Effector memory CD4-positive, alpha-beta T cell (primary cell): ENCODE data around the gene TMEM181.

Experiments
- DNase-seq, 3 donors: peaks; one replicate each; pipeline ENCODE4 v3.0.0-alpha.2; 2020
- H3K27ac ChIP-seq: 2 replicates; pipeline ENCODE4 v1.7.0; 2013; ENCODE audit warnings: mild to moderate bottlenecking, low read length, moderate library complexity; ENCODE audit not compliant: insufficient read depth, poor library complexity, severe bottlenecking
- H3K27me3 ChIP-seq: replicated peaks from 2 replicates; pipeline ENCODE4 v1.7.0; 2013; ENCODE audit warnings: mild to moderate bottlenecking, low read length; ENCODE audit not compliant: insufficient read depth, control insufficient read depth, poor library complexity, severe bottlenecking
- H3K36me3 ChIP-seq: 2 replicates; pipeline ENCODE4 v1.7.0; 2013; ENCODE audit warnings: mild to moderate bottlenecking, low read length, moderate library complexity; ENCODE audit not compliant: control insufficient read depth, insufficient read depth
- H3K4me1 ChIP-seq: 2 replicates; pipeline ENCODE4 v1.7.0; 2013; ENCODE audit warnings: low read length, mild to moderate bottlenecking; ENCODE audit not compliant: control insufficient read depth, insufficient read depth, poor library complexity, severe bottlenecking
- H3K4me3 ChIP-seq: 2 replicates; pipeline ENCODE4 v1.7.0; 2013; ENCODE audit warnings: low read length, low read depth, mild to moderate bottlenecking; ENCODE audit not compliant: insufficient read depth, poor library complexity, severe bottlenecking
- H3K9me3 ChIP-seq: 2 replicates; pipeline ENCODE4 v1.7.0; 2013; ENCODE audit warnings: mild to moderate bottlenecking, low read length, moderate library complexity; ENCODE audit not compliant: control insufficient read depth

Gene TMEM181

GRCh38 chr6:158570681-158570962 is 10.7 kb downstream of the TMEM181 start:
- DNase-seq, result no peak
- Histone ChIP-seq H3K4me3 (no peak overlapping the region), H3K9me3 (no peaks in the 10 kb centered on the region), H3K27ac (no peak overlapping the region), H3K4me1 (peaks cover 32% of the 10 kb centered on the region), H3K36me3 (peaks cover 16% of the 10 kb centered on the region), H3K27me3 (no peaks in the 10 kb centered on the region)

DNA sequence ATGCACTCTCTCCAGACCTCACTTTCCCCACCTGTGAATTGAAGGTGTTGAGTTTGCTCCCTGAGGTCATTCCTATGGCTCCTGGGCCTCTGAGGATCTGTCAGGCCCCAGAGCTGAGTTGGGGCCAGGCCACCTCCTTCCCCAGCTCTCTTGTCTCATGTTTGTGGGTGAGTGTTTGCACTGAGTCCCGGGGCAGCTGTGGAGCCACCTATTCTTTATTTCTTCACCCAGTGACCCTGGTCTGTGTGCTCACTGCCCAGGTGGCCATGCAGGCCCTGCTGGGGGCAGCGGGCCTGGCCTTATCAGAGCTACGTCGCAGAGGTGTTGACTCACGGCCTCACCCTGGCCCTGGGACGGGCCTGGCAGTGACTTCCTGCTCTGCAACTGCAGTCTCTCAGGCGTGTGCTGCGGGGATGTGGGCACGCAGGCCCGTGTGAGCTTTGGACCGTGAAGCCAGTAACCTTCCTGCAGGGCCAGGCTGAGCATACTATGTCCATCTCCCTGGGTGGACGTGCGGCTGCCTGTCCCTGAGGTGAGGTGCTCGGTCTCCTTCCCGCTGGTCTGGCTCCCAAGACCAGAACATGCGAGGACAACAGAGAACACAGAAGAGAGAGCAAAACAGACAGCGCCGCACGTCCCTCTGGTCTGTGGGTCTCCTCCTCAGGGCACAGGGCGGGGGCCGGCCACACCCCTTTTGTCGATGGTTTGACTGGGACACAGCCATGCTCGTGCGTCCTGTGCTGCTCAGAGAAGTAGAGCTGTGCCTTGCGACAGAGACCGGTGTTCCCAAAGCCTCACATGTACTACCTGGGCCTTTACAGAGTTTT is 12.1 kb downstream of the TMEM181 start:
- no peak for DNase-seq
- Histone ChIP-seq H3K27ac (no peak overlapping the region), H3K27me3 (no peaks in the 10 kb centered on the region), H3K4me3 (no peak overlapping the region), H3K36me3 (peaks cover 18% of the 10 kb centered on the region), H3K4me1 (peaks cover 28% of the 10 kb centered on the region), H3K9me3 (no peaks in the 10 kb centered on the region)

DNA sequence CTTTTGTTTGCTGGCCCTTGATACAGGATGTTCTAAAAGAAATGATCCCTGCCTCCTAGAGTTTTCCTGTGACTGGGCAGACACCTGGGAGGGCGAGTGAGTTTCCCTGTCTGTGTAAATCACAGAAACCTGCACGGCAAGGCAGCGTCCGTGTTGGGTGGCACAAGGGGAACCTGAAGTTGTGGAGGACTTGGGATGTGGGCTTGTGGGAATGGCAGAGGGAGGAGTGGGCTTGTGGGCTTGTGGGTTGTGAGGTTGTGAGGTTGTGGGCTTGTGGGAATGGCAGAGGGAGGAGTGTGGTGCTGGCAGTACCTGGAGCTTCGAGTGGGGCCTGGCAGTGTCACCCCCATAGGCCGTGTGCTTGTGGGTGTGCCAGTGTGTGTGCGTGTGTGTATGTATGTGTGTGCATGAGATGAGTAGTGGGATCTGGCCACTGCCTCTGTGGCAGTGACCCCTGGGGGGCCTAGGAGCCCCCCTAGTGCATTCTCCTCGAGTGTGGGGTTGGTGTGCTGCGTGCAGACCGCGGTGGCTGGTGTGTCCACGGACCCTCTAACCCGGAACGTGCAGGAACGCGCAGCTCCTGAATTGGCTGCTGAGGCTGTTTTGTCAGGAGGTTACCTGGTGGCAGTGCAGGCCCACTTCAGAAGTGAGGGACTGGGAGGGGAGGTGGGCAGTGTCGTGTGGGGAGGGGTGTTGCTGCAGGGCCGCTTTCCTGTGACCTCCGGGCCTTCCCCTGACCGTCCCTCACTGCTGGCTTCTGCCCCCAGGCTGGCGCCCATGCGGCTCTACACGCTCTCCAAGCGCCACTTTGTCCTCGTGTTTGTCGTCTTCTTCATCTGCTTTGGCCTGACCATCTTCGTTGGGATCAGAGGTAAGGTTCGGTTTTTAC is 13.0 kb downstream of the TMEM181 start:
- H3K27me3 ChIP-seq, result no peaks in the 10 kb centered on the region
- H3K4me1 ChIP-seq, result peaks cover 20% of the 10 kb centered on the region
- no peak overlapping the region for H3K27ac ChIP-seq

GRCh38 chr6:158573542-158573931 is 13.6 kb downstream of the TMEM181 start:
- H3K9me3 ChIP-seq, result no peaks in the 10 kb centered on the region
- H3K27me3 ChIP-seq, result no peaks in the 10 kb centered on the region
- peaks cover 13% of the 10 kb centered on the region for H3K4me1 ChIP-seq
- H3K27ac ChIP-seq, result no peak overlapping the region
- H3K36me3 ChIP-seq, result peaks cover 18% of the 10 kb centered on the region
- H3K4me3 ChIP-seq, result no peak overlapping the region
- no peak for DNase-seq

More for the DNA sequence above, 13.0 kb downstream of the TMEM181 start:
- H3K9me3 ChIP-seq, result no peaks in the 10 kb centered on the region
- peaks cover 18% of the 10 kb centered on the region for H3K36me3 ChIP-seq
- no peak for DNase-seq
- no peak overlapping the region for H3K4me3 ChIP-seq

DNA sequence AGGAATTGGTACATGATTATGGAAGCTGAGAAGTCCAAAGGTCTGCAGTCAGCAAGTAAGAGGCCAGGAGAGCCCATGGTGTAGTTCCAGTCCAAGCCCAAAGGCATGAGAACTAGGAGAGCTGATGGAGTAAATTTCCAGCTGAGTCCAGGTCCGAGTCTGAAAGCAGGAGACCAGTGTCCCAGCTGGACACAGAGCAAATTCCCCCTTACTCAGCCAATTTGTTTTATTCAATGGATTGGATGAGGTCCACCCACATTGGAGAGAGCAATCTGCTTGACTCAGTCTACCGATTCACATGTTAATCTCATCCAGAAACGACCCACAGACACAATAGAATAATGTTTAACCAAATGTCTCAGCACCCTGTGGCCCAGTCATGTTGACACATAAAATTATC is 14.9 kb downstream of the TMEM181 start:
- Histone ChIP-seq H3K9me3 (no peaks in the 10 kb centered on the region), H3K4me3 (no peak overlapping the region), H3K27me3 (no peaks in the 10 kb centered on the region), H3K27ac (no peak overlapping the region), H3K36me3 (peaks cover 18% of the 10 kb centered on the region), H3K4me1 (peaks cover 8% of the 10 kb centered on the region)
- no peak for DNase-seq

GRCh38 chr6:158575550-158575949 is 15.7 kb downstream of the TMEM181 start:
- peaks cover 18% of the 10 kb centered on the region for H3K36me3 ChIP-seq
- no peaks in the 10 kb centered on the region for H3K27me3 ChIP-seq
- no peak for DNase-seq
- peaks cover 8% of the 10 kb centered on the region for H3K4me1 ChIP-seq
- H3K27ac ChIP-seq, result no peak overlapping the region
- no peak overlapping the region for H3K4me3 ChIP-seq
- no peaks in the 10 kb centered on the region for H3K9me3 ChIP-seq

DNA sequence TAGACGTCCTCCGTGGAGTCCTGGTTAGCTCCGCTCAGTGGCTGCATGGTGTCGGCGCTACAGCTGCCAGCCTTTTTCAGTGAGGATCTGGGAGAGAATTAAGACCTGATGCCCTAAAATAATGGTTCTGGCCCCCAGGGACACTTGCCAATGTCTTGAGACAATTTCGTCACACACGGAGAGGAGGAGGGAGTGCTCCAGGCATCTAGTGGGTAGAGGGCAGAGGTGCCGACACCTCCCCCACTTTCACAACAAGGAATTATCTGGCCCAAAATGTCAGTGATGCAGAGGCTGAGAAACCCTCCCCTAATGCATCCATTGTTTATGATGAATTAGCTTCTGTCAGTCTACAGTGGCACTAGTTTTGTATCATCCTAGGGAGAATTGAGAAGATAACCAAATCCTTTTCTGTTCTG is 24.4 kb downstream of the TMEM181 start:
- Histone ChIP-seq H3K9me3 (no peaks in the 10 kb centered on the region), H3K4me1 (no peaks in the 10 kb centered on the region), H3K27ac (no peak overlapping the region), H3K27me3 (no peaks in the 10 kb centered on the region), H3K36me3 (peaks cover 57% of the 10 kb centered on the region), H3K4me3 (no peak overlapping the region)
- DNase-seq, result no peak

DNA sequence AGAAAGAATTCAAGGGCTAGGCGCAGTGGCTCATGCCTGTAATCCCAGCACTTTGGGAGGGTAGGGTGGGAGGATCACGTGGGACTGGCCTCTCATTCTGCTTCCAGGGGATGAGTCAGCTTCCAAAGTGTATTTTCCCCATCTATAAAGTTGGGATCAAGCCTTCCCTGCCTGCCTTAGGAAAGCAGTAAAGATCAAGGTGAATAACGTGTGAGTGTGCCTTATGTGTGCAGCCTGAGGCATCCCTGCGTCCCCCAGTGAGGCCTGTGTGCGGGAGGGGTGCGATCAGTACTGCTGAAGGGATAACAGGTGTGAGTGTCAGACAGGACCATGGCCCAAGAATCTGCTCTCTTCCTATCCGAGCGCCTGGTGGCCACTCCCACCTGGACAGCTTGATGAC is 26.8 kb downstream of the TMEM181 start:
- H3K4me1 ChIP-seq, result no peaks in the 10 kb centered on the region
- H3K27ac ChIP-seq, result no peak overlapping the region
- no peaks in the 10 kb centered on the region for H3K9me3 ChIP-seq
- H3K4me3 ChIP-seq, result no peak overlapping the region
- H3K36me3 ChIP-seq, result peaks cover 79% of the 10 kb centered on the region
- H3K27me3 ChIP-seq, result no peaks in the 10 kb centered on the region
- DNase-seq, result no peak

- no peaks in the 10 kb centered on the region for H3K4me1 ChIP-seq
- H3K27me3 ChIP-seq, result no peaks in the 10 kb centered on the region
- no peak for DNase-seq
- H3K4me3 ChIP-seq, result no peak overlapping the region
- peaks cover 83% of the 10 kb centered on the region for H3K36me3 ChIP-seq
- H3K27ac ChIP-seq, result no peak overlapping the region
- H3K9me3 ChIP-seq, result no peaks in the 10 kb centered on the region
Observed at GRCh38 chr6:158589366-158589765, 29.5 kb downstream of the TMEM181 start.

- Histone ChIP-seq H3K27me3 (no peaks in the 10 kb centered on the region), H3K9me3 (no peaks in the 10 kb centered on the region), H3K4me3 (no peak overlapping the region), H3K36me3 (peaks cover 68% of the 10 kb centered on the region), H3K4me1 (no peaks in the 10 kb centered on the region), H3K27ac (no peak overlapping the region)
- no peak for DNase-seq
Observed at GRCh38 chr6:158591134-158591809, 31.4 kb downstream of the TMEM181 start.
